Measurements from ENCODE around the gene PARP11.

DNA sequence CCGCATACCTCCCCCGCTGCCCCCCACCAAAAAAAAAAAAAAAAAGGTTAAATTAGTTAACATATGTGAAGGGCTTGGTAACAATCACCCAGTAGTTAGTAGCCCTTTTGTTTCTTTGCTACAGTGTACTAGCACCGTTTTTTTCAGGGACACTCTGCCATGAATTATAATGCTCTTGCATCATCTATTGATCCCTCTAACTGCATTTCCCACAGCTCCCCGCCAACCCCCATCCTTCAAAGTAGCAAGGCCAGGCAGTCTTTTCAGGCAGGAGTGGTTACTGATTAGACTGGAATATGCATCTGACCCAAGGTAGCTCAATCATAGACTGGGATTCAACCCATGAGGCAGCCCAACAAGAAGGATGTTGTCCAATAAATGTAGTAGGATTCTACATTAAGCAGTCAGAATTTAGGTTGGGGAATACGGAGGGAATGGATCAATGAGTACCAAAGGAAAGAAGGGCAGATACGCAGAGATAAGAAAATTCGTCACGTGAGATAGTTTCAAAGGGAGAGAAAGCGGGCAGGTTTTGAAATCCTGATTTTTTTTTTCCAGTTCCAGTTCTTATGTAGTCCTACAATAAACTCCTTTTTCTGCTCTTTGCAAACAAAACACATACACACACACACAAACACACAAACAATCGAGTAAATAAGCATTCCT is 80.4 kb downstream of the PARP11 start:
- TF ChIP-seq, protein P1, sequence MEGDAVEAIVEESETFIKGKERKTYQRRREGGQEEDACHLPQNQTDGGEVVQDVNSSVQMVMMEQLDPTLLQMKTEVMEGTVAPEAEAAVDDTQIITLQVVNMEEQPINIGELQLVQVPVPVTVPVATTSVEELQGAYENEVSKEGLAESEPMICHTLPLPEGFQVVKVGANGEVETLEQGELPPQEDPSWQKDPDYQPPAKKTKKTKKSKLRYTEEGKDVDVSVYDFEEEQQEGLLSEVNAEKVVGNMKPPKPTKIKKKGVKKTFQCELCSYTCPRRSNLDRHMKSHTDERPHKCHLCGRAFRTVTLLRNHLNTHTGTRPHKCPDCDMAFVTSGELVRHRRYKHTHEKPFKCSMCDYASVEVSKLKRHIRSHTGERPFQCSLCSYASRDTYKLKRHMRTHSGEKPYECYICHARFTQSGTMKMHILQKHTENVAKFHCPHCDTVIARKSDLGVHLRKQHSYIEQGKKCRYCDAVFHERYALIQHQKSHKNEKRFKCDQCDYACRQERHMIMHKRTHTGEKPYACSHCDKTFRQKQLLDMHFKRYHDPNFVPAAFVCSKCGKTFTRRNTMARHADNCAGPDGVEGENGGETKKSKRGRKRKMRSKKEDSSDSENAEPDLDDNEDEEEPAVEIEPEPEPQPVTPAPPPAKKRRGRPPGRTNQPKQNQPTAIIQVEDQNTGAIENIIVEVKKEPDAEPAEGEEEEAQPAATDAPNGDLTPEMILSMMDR (IDR thresholded peaks at IDR 0.05) = no peak
- no peak for TF ChIP-seq POLR2A (IDR thresholded peaks at IDR 0.05)
